Stimulated activated CD4-positive, alpha-beta T cell treated with anti-CD3 and anti-CD28 coated beads, TNF-alpha, amount 100 ng/mL, for 1 hour (primary cell): ENCODE data around the gene CEBPG.

Source experiments
- DNase-seq, 3 donors: peaks; one replicate each; pipeline ENCODE4 v3.0.0-alpha.2; 2020; ENCODE audit warnings: low read depth in 3 of 3, low spot score in 1 of 3

CEBPG gene

GRCh38 chr19:33350538-33351309, 22.8 kb upstream of the CEBPG start:
- DNase-seq: no peak

- no peak for DNase-seq
Observed at GRCh38 chr19:33355535-33355934, 18.0 kb upstream of the CEBPG start.

GRCh38 chr19:33357556-33357955, 16.0 kb upstream of the CEBPG start:
- no peak for DNase-seq

- no peak for DNase-seq
Observed at GRCh38 chr19:33358408-33358807, 15.1 kb upstream of the CEBPG start.

GRCh38 chr19:33359581-33359980, 13.9 kb upstream of the CEBPG start:
- DNase-seq: no peak

- DNase-seq: no peak
Observed at GRCh38 chr19:33362508-33363228, 10.8 kb upstream of the CEBPG start.

GRCh38 chr19:33363476-33363875, 10.0 kb upstream of the CEBPG start:
- DNase-seq: no peak

- DNase-seq: no peak
Observed at GRCh38 chr19:33365691-33366090, 7.8 kb upstream of the CEBPG start.

GRCh38 chr19:33366127-33366526, 7.4 kb upstream of the CEBPG start:
- DNase-seq: no peak

- no peak for DNase-seq
Observed at GRCh38 chr19:33366897-33367296, 6.6 kb upstream of the CEBPG start.

GRCh38 chr19:33368074-33368864, 5.2 kb upstream of the CEBPG start:
- DNase-seq: no peak

- DNase-seq: no peak
Observed at GRCh38 chr19:33370783-33371182, 2.7 kb upstream of the CEBPG start.

- DNase-seq: no peak
Observed at GRCh38 chr19:33374236-33374714, 766 bp downstream of the CEBPG start.

GRCh38 chr19:33375156-33375836, 1.8 kb downstream of the CEBPG start:
- DNase-seq: no peak

- no peak for DNase-seq
Observed at GRCh38 chr19:33375837-33376159, 2.3 kb downstream of the CEBPG start.

GRCh38 chr19:33376423-33376822, 2.9 kb downstream of the CEBPG start:
- no peak for DNase-seq

GRCh38 chr19:33376941-33377557, 3.5 kb downstream of the CEBPG start:
- DNase-seq: no peak

GRCh38 chr19:33377586-33378475, 4.3 kb downstream of the CEBPG start:
- no peak for DNase-seq

GRCh38 chr19:33379151-33379829, 5.8 kb downstream of the CEBPG start:
- no peak for DNase-seq
